ENCODE data around the gene SUCO. TPM values are rescaled to one million over a fixed set of nuclear protein-coding genes. Genes with fewer than 3 reads are reported as not detected.

The SUCO gene
- total and polyA plus RNA-seq, 2 experiments from 2014 or later: 39.1 to 113 TPM

DNA sequence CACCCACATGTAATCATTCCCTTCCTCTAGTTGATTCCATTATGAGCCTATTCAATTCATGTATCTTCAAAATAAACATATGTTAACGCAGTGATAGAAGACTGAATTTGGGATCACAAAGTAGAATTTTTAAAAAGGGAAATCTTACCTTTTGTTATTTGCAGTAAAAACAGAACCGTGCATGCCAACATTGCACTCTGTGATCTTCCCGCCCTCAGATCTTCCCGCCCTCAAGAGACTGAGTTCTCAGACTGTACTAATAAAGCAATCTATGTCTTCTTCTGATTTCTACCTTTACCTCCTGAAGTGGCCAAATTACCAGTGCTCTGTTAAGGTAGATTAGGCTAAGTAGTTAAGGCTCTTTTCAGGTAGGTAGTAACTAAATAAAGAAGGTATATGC lies 3.6 kb upstream of the SUCO start:
- Histone ChIP-seq H3K27me3 (no peaks in the 10 kb centered on the region), H3K4me2 (no peak overlapping the region), H3K27ac (no peak overlapping the region), H3K79me2 (peaks cover 9% of the 10 kb centered on the region), H2AFZ (no peak overlapping the region), H3K4me1 (ENCODE audit: insufficient read depth) (peaks cover 10% of the 10 kb centered on the region), H3K4me3 (no peak overlapping the region), H3K36me3 (replicated peaks; ENCODE audit: insufficient read depth, low read depth) (no peaks in the 10 kb centered on the region), H3K9me3 (ENCODE audit: low read depth) (no peaks in the 10 kb centered on the region), H4K20me1 (ENCODE audit: insufficient read depth, poor library complexity, severe bottlenecking) (peaks cover 3% of the 10 kb centered on the region), H3K9me2 (replicated peaks; ENCODE audit: insufficient read depth) (no peaks in the 10 kb centered on the region)
- no peak for TF ChIP-seq EZH2phosphoT487 (IDR thresholded peaks at IDR 0.05; ENCODE audit: low read depth, severe bottlenecking, unreplicated experiment)
- TF ChIP-seq EZH2 (IDR thresholded peaks at IDR 0.05; ENCODE audit: borderline replicate concordance): no peak
- TF ChIP-seq, protein P1, sequence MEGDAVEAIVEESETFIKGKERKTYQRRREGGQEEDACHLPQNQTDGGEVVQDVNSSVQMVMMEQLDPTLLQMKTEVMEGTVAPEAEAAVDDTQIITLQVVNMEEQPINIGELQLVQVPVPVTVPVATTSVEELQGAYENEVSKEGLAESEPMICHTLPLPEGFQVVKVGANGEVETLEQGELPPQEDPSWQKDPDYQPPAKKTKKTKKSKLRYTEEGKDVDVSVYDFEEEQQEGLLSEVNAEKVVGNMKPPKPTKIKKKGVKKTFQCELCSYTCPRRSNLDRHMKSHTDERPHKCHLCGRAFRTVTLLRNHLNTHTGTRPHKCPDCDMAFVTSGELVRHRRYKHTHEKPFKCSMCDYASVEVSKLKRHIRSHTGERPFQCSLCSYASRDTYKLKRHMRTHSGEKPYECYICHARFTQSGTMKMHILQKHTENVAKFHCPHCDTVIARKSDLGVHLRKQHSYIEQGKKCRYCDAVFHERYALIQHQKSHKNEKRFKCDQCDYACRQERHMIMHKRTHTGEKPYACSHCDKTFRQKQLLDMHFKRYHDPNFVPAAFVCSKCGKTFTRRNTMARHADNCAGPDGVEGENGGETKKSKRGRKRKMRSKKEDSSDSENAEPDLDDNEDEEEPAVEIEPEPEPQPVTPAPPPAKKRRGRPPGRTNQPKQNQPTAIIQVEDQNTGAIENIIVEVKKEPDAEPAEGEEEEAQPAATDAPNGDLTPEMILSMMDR (IDR thresholded peaks at IDR 0.05; ENCODE audit: poor library complexity): no peak
- 74% methylated on average over 4 of the region's 4 CpGs for WGBS (ENCODE audit: low lambda C conversion rate, missing lambda C conversion rate)
- DNase-seq (ENCODE audit: low spot score): no peak

DNA sequence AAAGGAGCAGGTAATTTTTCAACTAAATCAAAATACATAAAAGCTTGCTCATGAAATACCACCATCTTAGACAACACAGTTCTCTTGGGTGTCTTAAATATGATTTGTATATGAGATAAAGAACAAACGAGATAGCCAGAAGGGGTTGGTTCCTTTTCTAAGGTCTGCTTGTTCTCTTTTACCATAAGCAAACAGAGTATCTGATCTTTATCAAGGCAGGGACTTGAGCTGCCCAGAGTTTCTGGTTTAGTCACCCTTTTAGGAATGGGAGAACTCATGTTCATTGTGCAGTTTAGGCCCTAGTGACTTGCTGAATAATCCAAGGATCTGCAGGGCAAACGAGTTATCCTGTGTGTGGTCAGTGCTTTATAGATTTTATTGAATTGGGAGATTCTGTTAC lies 3.0 kb upstream of the SUCO start:
- Histone ChIP-seq H3K36me3 (replicated peaks; ENCODE audit: insufficient read depth, low read depth) (no peaks in the 10 kb centered on the region), H2AFZ (no peak overlapping the region)

DNA sequence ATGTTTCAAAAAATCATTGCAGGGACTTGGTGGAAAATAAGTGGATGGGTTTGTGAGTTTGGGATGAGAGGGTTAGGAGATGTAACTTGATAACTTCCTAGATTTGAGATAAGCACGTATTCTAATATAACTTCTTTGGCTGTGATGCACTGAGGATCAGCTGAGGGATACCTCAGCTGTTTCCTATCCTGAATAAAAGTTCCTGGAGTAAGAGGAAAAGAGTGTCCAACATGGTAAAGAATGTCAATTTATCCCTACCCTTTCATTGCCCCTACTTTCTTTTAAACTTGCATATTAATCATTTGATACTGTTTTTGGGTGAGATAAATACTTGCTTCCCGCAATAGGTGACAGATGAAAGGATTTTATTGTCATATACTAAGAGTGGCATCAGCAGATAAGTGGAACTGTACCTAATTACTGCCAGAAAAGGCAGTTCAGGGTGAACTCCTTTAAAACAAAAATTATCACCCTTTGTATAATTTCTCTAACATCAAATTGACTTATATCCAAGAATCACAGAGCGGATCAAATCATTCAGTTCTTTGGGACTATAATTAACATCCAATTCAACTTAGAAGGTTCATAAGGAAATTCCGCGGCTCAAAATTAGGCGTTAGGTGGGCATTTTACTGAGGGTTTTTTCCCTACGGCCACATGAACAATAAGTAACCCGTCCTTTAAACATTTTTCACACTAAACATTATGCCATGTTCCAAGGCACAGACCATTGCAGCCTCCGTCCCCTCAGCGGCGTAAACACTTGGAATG lies 1.4 kb upstream of the SUCO start:
- no peaks in the 10 kb centered on the region for H3K9me3 ChIP-seq (ENCODE audit: low read depth)
- peak overlapping the region; percentile 42 for H2AFZ ChIP-seq
- 10% methylated on average over 11 of the region's 11 CpGs for WGBS (ENCODE audit: low lambda C conversion rate, missing lambda C conversion rate)
- H3K4me1 ChIP-seq (ENCODE audit: insufficient read depth): peaks cover 20% of the 10 kb centered on the region
- peak overlapping the region; percentile 81 for H3K4me2 ChIP-seq
- TF ChIP-seq EZH2phosphoT487 (IDR thresholded peaks at IDR 0.05; ENCODE audit: low read depth, severe bottlenecking, unreplicated experiment): no peak
- TF ChIP-seq, protein P1 (IDR thresholded peaks at IDR 0.05; ENCODE audit: poor library complexity): no peak
- no peak for TF ChIP-seq EZH2 (IDR thresholded peaks at IDR 0.05; ENCODE audit: borderline replicate concordance)
- H4K20me1 ChIP-seq (ENCODE audit: insufficient read depth, poor library complexity, severe bottlenecking): peaks cover 26% of the 10 kb centered on the region
- no peaks in the 10 kb centered on the region for H3K36me3 ChIP-seq (replicated peaks; ENCODE audit: insufficient read depth, low read depth)
- H3K9me2 ChIP-seq (replicated peaks; ENCODE audit: insufficient read depth): no peaks in the 10 kb centered on the region
- DNase-seq (ENCODE audit: low spot score): no peak
- peak overlapping the region; percentile 45 for H3K4me3 ChIP-seq
- H3K79me2 ChIP-seq: peaks cover 32% of the 10 kb centered on the region
- no peaks in the 10 kb centered on the region for H3K27me3 ChIP-seq
- peak overlapping the region; percentile 93 for H3K27ac ChIP-seq

More for the DNA sequence above, 3.0 kb upstream of the SUCO start:
- no peak for DNase-seq (ENCODE audit: low spot score)
- Histone ChIP-seq H3K79me2 (peaks cover 16% of the 10 kb centered on the region), H3K27me3 (no peaks in the 10 kb centered on the region), H3K27ac (peak overlapping the region; percentile 40), H3K4me2 (no peak overlapping the region), H3K4me3 (no peak overlapping the region), H4K20me1 (ENCODE audit: insufficient read depth, poor library complexity, severe bottlenecking) (peaks cover 10% of the 10 kb centered on the region), H3K4me1 (ENCODE audit: insufficient read depth) (peaks cover 10% of the 10 kb centered on the region), H3K9me2 (replicated peaks; ENCODE audit: insufficient read depth) (no peaks in the 10 kb centered on the region), H3K9me3 (ENCODE audit: low read depth) (no peaks in the 10 kb centered on the region)
- 11% methylated on average over 2 of the region's 2 CpGs for WGBS (ENCODE audit: low lambda C conversion rate, missing lambda C conversion rate)
- TF ChIP-seq EZH2 (IDR thresholded peaks at IDR 0.05; ENCODE audit: borderline replicate concordance) (no peak), EZH2phosphoT487 (IDR thresholded peaks at IDR 0.05; ENCODE audit: low read depth, severe bottlenecking, unreplicated experiment) (no peak)
- TF ChIP-seq, protein P1 (IDR thresholded peaks at IDR 0.05; ENCODE audit: poor library complexity): no peak
